Measurements from ENCODE around the gene UBE2K.
"Not testable (repeated sequence)": the region's sequence is repeated elsewhere in the genome, so short reads cannot be mapped to it uniquely, and the experiment has no call there.

The UBE2K gene

DNA sequence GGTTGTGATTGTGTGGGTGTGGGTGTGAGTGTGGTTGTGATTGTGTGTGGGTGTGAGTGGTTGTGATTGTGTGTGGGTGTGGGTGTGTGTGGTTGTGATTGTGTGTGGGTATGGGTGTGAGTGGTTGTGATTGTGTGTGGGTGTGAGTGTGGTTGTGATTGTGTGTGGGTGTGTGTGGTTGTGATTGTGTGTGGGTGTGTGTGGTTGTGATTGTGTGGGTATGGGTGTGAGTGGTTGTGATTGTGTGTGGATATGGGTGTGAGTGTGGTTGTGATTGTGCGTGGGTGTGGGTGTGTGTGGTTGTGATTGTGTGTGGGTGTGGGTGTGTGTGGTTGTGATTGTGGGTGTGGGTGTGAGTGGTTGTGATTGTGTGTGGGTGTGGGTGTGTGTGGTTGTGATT, 115.1 kb downstream of the UBE2K start:
- not testable (repeated sequence) for DNase-seq

DNA sequence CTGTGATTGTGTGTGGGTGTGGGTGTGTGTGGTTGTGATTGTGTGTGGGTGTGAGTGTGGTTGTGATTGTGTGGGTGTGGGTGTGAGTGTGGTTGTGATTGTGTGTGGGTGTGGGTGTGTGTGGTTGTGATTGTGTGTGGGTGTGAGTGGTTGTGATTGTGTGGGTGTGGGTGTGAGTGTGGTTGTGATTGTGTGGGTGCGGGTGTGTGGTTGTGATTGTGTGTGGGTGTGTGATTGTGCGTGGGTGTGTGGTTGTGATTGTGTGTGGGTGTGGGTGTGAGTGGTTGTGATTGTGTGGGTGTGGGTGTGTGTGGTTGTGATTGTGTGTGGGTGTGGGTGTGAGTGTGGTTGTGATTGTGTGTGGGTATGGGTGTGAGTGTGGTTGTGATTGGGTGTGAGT, 115.8 kb downstream of the UBE2K start:
- DNase-seq, result not testable (repeated sequence)

GRCh38 chr4:39814403-39815185, 116.7 kb downstream of the UBE2K start:
- DNase-seq, result no peak

GRCh38 chr4:39818646-39819045, 120.7 kb downstream of the UBE2K start:
- DNase-seq, result no peak

- no peak for DNase-seq
These were observed 122.2 kb downstream of the UBE2K start for GRCh38 chr4:39820186-39820585.

DNA sequence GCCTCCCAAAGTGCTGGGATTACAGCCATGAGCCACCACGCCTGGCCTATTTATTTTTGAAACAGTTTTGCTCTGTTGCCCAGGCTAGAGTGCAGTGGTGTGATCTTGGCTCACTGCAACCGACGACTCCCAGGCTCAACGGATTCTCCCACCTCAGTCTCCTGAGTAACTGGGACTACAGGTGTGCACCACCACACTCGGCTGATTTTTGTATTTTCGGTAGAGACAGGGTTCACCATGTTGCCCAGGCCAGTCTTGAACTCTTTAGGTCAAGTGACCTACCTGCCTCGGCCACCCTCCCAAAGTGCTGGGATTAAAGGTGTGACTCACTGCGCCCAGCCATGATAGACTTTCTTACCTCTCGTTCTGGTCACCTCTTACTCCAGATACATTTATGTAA, 124.0 kb downstream of the UBE2K start:
- no peak for DNase-seq

DNA sequence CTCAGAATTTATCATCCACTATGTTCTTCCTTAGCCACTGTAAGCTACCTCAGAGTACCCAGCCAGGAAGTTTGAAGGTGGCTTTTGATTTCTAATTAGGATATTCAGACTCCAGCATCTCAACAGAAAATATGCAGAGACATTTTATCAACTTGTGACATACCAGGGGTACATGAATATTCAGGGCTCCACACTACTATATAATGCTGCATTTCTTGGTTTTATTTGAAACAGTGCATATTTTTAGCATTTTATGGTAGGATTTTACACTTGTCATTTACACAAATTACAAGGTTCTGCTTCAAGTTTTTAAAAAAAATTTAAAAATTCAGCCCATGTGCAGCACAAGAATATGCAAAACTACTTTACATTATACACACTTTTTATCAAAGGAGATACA, 124.7 kb downstream of the UBE2K start:
- no peak for DNase-seq

DNA sequence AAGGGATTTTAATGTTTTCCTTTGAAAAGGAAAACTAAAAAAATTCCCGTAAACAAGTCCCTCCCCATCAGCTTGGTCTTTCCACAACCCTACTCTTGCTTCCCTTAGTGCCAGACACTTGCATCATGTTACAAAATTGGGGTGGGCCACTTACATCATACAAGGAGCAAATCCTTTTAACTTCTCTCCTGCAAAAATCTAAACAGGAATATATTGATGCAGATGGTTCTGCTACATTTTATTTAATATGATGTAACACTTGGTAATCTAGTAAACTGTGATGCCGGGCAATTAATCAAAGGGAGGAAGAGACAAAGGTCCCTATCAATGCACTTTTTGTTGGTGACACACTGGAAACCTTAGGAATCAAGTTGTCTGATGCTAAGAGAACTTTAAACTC, 125.3 kb downstream of the UBE2K start:
- no peak for DNase-seq

DNA sequence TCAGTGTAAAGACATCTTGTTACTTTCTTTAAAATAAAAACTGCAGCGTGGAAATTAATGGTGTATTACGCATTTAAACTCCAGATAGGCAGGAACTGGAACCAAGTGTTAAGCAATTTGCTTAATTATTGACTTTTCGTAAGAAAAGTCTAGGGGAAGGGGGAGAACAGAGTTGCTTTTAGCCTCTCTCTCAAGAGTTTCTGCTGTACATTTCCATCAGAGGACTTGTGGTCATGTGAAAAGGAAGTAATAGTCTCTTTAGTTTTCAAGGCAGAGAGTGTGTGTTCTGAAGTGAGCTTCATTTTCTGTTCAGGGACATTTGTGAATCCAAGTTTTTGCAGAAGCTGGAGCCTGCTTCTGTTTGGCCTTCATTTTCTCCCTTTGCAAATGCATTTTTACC, 127.2 kb downstream of the UBE2K start:
- DNase-seq, result no peak

GRCh38 chr4:39825741-39826231, 127.8 kb downstream of the UBE2K start:
- no peak for DNase-seq

Data from 8988T (cell line).